GM21360 (cell line): ENCODE data around the gene PHACTR4.
A peak's percentile ranks its signal among the peaks of the same experiment; 100 is the strongest.
"Not testable (repeated sequence)": the region's sequence is repeated elsewhere in the genome, so short reads cannot be mapped to it uniquely, and the experiment has no call there.

Experiments
- ATAC-seq: cut with Tn5 transposase; IDR thresholded peaks from one replicate; pipeline ENCODE4 v1.9.1; 2021; ENCODE audit warnings: mild to moderate bottlenecking, moderate library complexity; ENCODE audit not compliant: unreplicated experiment

The PHACTR4 gene

GRCh38 chr1:28482138-28482537 is 112.6 kb downstream of the PHACTR4 start:
- no peak for ATAC-seq

GRCh38 chr1:28482702-28483101 is 113.2 kb downstream of the PHACTR4 start:
- ATAC-seq = no peak

- no peak for ATAC-seq
These were observed 125.2 kb downstream of the PHACTR4 start for GRCh38 chr1:28494737-28495136.

GRCh38 chr1:28499553-28499952 is 130.0 kb downstream of the PHACTR4 start:
- no peak for ATAC-seq

- no peak for ATAC-seq
These were observed 132.4 kb downstream of the PHACTR4 start for GRCh38 chr1:28501925-28502324.

- no peak for ATAC-seq
These were observed 133.6 kb downstream of the PHACTR4 start for GRCh38 chr1:28503117-28503516.

GRCh38 chr1:28505406-28506187 is 136.1 kb downstream of the PHACTR4 start, which contains the start of gene RCC1:
RCC1 (plus strand) TSS chr1:28506043; CDS start chr1:28529867, 23,824 bp downstream.
- ATAC-seq = peak; percentile 82

- ATAC-seq = no peak
These were observed 137.3 kb downstream of the PHACTR4 start for GRCh38 chr1:28506907-28507246.

GRCh38 chr1:28507247-28507645 is 137.7 kb downstream of the PHACTR4 start:
- no peak for ATAC-seq

GRCh38 chr1:28507646-28508434 is 138.3 kb downstream of the PHACTR4 start:
- ATAC-seq = no peak

- no peak for ATAC-seq
These were observed 138.9 kb downstream of the PHACTR4 start for GRCh38 chr1:28508435-28508754.

GRCh38 chr1:28509705-28510272 is 140.2 kb downstream of the PHACTR4 start:
- ATAC-seq = no peak

GRCh38 chr1:28510273-28510969 is 140.9 kb downstream of the PHACTR4 start:
- no peak for ATAC-seq

GRCh38 chr1:28510970-28511440 is 141.5 kb downstream of the PHACTR4 start:
- ATAC-seq = no peak

GRCh38 chr1:28512058-28512611 is 142.6 kb downstream of the PHACTR4 start:
- ATAC-seq = no peak

- ATAC-seq = not testable (repeated sequence)
These were observed 144.9 kb downstream of the PHACTR4 start for GRCh38 chr1:28514445-28514933.

- no peak for ATAC-seq
These were observed 147.0 kb downstream of the PHACTR4 start for GRCh38 chr1:28516518-28516956.

- peak; percentile 2 for ATAC-seq
These were observed 148.1 kb downstream of the PHACTR4 start for GRCh38 chr1:28517649-28517999.

GRCh38 chr1:28518000-28518744 is 148.6 kb downstream of the PHACTR4 start:
- ATAC-seq = peak; percentile 73

GRCh38 chr1:28518745-28519341 is 149.3 kb downstream of the PHACTR4 start:
- ATAC-seq = no peak
